Activated CD8-positive, alpha-beta T cell treated with anti-CD3 and anti-CD28 coated beads for 36 hours (primary cell): ENCODE measurements around the gene SVOPL. TPM values are rescaled to one million over a fixed set of nuclear protein-coding genes. Genes with fewer than 3 reads are reported as not detected.

Experiments used
- ATAC-seq: fragments of 200-7000 bp; cut with Tn5 transposase; one replicate; pipeline ENCODE4 v1.10.0; 2021; ENCODE audit warnings: mild to moderate bottlenecking, moderate library complexity
- CTCF ChIA-PET: fragments of 350-600 bp; sonication (Branson Sonifier 250); formaldehyde crosslinking; loops from one replicate; lab custom pipeline; 2021; ENCODE audit warnings: antibody characterized with exemption; lab: Charles Lee
- POLR2A ChIA-PET: fragments of 350-600 bp; sonication (Branson Sonifier 250); formaldehyde crosslinking; loops from one replicate; lab custom pipeline; 2021; ENCODE audit warnings: antibody characterized with exemption; lab: Charles Lee
- DNase-seq: peaks from one replicate; pipeline ENCODE4 v3.0.0-alpha.2; 2020
- H3K27ac Mint-ChIP-seq: one replicate; pipeline ENCODE4 v1.8.0; 2021; ENCODE audit warnings: mild to moderate bottlenecking, mixed read lengths
- H3K27me3 Mint-ChIP-seq: one replicate; pipeline ENCODE4 v1.8.0; 2021; ENCODE audit warnings: mixed read lengths
- H3K36me3 Mint-ChIP-seq: one replicate; pipeline ENCODE4 v1.8.0; 2021; ENCODE audit warnings: low read depth, mixed read lengths
- H3K4me1 Mint-ChIP-seq: one replicate; pipeline ENCODE4 v1.8.0; 2021; ENCODE audit warnings: low read depth, mixed read lengths
- H3K4me3 Mint-ChIP-seq: one replicate; pipeline ENCODE4 v1.8.0; 2021; ENCODE audit warnings: mild to moderate bottlenecking, moderate library complexity, mixed read lengths
- H3K9me3 Mint-ChIP-seq: one replicate; pipeline ENCODE4 v1.8.0; 2021; ENCODE audit warnings: mixed read lengths
- intact Hi-C: fragments of 100-400 bp; cut with micrococcal nuclease; formaldehyde crosslinking; loops from one replicate; pipeline ENCODE4 v1.10.0; 2022
- total RNA-seq, 2 experiments: library from RNA; stranded (reverse); gene quantifications; one replicate each; pipeline ENCODE4 v1.2.3, GENCODE V29; 2021
- TF ChIP-seq, protein P1 (sequence below): fragments of 200-600 bp; IDR thresholded peaks from one replicate; pipeline ENCODE4 v1.8.0; 2022; ENCODE audit warnings: antibody characterized with exemption, mild to moderate bottlenecking

Gene SVOPL
- total RNA-seq, 2 experiments from 2014 or later = 0.78 TPM; not detected in 1

DNA sequence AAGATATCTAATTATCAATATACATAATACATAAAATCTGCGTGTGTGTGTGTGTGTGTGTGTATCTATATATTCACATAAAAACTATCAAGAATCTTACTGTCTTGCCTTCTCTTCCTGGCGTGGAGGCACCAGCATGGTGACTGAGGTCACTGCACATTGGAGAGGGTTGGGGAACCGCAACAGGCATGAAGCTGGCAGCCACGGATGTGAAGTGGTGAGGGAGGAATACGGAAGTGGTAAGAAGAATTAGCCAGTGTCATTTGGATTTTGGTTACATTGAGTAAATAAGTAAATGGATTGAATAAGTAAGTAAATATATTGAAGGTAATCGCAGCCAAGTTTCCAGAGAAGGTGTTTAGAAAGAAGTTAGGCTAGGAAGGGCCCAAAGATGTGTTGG, 156.0 kb downstream of the SVOPL start:
- intact Hi-C loops = no loop called here
- Mint-ChIP-seq H3K9me3 (peaks cover 3% of the 10 kb centered on the region), H3K4me1 (peaks cover 12% of the 10 kb centered on the region), H3K36me3 (peaks cover 69% of the 10 kb centered on the region), H3K4me3 (no peak overlapping the region), H3K27me3 (no peaks in the 10 kb centered on the region), H3K27ac (no peak overlapping the region)
- TF ChIP-seq, protein P1, sequence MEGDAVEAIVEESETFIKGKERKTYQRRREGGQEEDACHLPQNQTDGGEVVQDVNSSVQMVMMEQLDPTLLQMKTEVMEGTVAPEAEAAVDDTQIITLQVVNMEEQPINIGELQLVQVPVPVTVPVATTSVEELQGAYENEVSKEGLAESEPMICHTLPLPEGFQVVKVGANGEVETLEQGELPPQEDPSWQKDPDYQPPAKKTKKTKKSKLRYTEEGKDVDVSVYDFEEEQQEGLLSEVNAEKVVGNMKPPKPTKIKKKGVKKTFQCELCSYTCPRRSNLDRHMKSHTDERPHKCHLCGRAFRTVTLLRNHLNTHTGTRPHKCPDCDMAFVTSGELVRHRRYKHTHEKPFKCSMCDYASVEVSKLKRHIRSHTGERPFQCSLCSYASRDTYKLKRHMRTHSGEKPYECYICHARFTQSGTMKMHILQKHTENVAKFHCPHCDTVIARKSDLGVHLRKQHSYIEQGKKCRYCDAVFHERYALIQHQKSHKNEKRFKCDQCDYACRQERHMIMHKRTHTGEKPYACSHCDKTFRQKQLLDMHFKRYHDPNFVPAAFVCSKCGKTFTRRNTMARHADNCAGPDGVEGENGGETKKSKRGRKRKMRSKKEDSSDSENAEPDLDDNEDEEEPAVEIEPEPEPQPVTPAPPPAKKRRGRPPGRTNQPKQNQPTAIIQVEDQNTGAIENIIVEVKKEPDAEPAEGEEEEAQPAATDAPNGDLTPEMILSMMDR = no peak
- CTCF ChIA-PET = no interaction called here
- POLR2A ChIA-PET = no interaction called here
- no peak for ATAC-seq
- no peak for DNase-seq

Other genes with a start within 250 kb of the SVOPL start
- gene TRIM24, start 241.1 kb downstream of the SVOPL start, total RNA-seq = 10 to 100 TPM; 13.9 to 16.7 TPM
- gene TMEM213, start 96.6 kb upstream of the SVOPL start, total RNA-seq = not detected
- gene ATP6V0A4, start 96.8 kb upstream of the SVOPL start, total RNA-seq = not detected